Endometrium (tissue), 2 donors: ENCODE data around the gene KBTBD7.

ENCODE experiments used
- FAIRE-seq: peaks from 2 replicates; lab custom pipeline; 2012; peaks lifted over from hg19 to GRCh38; lab: Jason Lieb, UNC
- donor health status: control.
- donor health status: control.

KBTBD7 gene

GRCh38 chr13:41193919-41194824 lies at the start of gene KBTBD7:
KBTBD7 (minus strand) TSS chr13:41194569; CDS start chr13:41194257, 312 bp downstream.
- FAIRE-seq = peak; percentile 91

GRCh38 chr13:41241626-41242025 lies 47.3 kb upstream of the KBTBD7 start:
- no peak for FAIRE-seq

- FAIRE-seq = no peak
Measured at GRCh38 chr13:41236369-41236768, 42.0 kb upstream of the KBTBD7 start.

- no peak for FAIRE-seq
Measured at GRCh38 chr13:41232578-41233480, 38.5 kb upstream of the KBTBD7 start.

GRCh38 chr13:41231786-41232185 lies 37.4 kb upstream of the KBTBD7 start:
- FAIRE-seq = no peak

- FAIRE-seq = no peak
Measured at GRCh38 chr13:41231025-41231677, 36.8 kb upstream of the KBTBD7 start.

- no peak for FAIRE-seq
Measured at GRCh38 chr13:41229356-41229755, 35.0 kb upstream of the KBTBD7 start.

GRCh38 chr13:41224113-41225110 lies 30.0 kb upstream of the KBTBD7 start:
- FAIRE-seq = no peak

GRCh38 chr13:41222259-41222852 lies 28.0 kb upstream of the KBTBD7 start:
- peak; percentile 18 for FAIRE-seq

- FAIRE-seq = no peak
Measured at GRCh38 chr13:41220401-41220800, 26.0 kb upstream of the KBTBD7 start.

GRCh38 chr13:41216160-41216559 lies 21.8 kb upstream of the KBTBD7 start:
- peak; percentile 58 for FAIRE-seq

- FAIRE-seq = no peak
Measured at GRCh38 chr13:41213919-41214318, 19.6 kb upstream of the KBTBD7 start.

GRCh38 chr13:41213316-41213715 lies 18.9 kb upstream of the KBTBD7 start:
- no peak for FAIRE-seq

- no peak for FAIRE-seq
Measured at GRCh38 chr13:41212881-41213280, 18.5 kb upstream of the KBTBD7 start.

GRCh38 chr13:41211062-41211461 lies 16.7 kb upstream of the KBTBD7 start:
- no peak for FAIRE-seq

GRCh38 chr13:41206467-41206866 lies 12.1 kb upstream of the KBTBD7 start:
- no peak for FAIRE-seq

GRCh38 chr13:41203810-41204209 lies 9.4 kb upstream of the KBTBD7 start:
- FAIRE-seq = no peak

GRCh38 chr13:41200126-41200525 lies 5.8 kb upstream of the KBTBD7 start:
- no peak for FAIRE-seq

GRCh38 chr13:41199526-41199925 lies 5.2 kb upstream of the KBTBD7 start:
- FAIRE-seq = no peak

GRCh38 chr13:41199079-41199478 lies 4.7 kb upstream of the KBTBD7 start:
- FAIRE-seq = no peak

- no peak for FAIRE-seq
Measured at GRCh38 chr13:41196620-41197019, 2.3 kb upstream of the KBTBD7 start.
